Measurements from ENCODE around the gene SERPINA1.
A peak's percentile ranks its signal among the peaks of the same experiment; 100 is the strongest.
"Not testable (repeated sequence)": the region's sequence is repeated elsewhere in the genome, so short reads cannot be mapped to it uniquely, and the experiment has no call there.

SERPINA1 gene

GRCh38 chr14:94388384-94389103, at the start of gene SERPINA1:
TSS of gene SERPINA1 (minus strand) at chr14:94388602. CDS start at chr14:94383237, 5,365 bp downstream.
- DNase-seq (ENCODE audit: low spot score) = no peak

DNA sequence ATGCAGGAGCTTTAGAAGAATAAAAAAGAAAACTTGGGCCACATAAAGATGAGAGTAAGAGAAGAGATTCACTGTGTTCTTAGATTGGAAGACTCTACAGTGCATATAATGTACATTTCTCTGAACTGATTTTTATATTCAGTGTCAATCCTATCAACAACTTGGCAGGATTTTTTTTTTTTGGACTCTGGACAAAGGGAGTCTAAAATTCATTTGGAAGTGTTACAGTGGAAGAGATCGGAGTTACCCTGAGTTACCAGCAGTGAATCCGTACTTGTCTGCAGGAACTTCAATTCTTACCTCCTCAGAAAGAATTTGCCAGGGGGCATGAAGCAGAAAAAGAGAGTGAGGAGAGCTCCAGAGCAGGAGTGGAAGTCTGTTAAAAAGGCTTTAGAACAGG, 40.2 kb upstream of the SERPINA1 start:
- DNase-seq (ENCODE audit: low spot score) = no peak

DNA sequence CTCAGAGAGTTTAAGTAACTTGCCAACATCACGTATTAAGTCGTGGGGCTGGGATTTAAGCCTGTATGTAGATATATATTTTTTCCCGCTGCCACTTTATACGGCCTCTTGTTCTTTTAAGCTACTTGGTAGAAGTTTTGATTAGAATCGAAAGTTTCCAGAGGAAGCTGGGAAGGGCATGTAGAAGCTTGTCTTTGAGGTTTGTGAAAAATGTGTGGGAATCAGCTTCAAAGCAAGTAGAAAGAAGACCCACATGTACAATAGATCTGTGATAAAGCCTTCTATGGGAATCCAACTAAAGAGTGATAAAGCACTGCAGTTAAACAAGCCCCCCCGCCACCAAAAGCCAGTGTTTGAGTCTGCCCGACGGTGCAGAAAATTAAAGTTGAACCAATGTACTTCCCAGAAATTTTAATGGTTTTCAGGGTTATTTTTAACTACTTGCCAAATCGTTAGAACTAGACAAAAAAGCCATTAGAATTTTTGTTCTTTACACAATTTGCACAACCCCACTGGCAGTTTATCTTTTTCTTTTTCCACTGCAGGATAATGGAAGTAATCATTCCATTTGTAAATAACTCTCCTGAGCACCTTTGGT, 38.7 kb upstream of the SERPINA1 start:
- no peak for DNase-seq (ENCODE audit: low spot score)

DNA sequence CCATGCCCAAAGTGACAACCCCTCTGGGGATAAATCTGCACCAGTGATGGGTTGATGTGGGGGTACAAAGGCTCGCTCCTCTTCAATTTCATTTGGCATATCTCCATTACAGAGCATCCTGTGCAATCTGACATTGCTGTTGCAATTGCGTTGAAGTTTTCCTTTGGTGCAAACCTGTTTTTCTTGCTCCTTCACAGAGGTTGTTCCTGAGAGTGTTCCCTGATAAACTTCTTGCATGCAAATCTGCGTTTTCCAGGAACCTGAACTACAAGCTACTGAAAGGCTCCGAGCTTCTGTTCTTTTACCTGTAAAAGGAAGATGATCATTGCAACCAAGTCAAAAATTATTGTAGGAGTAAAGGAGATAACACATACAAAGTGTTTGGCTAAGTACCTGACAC, 38.1 kb upstream of the SERPINA1 start:
- DNase-seq (ENCODE audit: low spot score) = no peak

DNA sequence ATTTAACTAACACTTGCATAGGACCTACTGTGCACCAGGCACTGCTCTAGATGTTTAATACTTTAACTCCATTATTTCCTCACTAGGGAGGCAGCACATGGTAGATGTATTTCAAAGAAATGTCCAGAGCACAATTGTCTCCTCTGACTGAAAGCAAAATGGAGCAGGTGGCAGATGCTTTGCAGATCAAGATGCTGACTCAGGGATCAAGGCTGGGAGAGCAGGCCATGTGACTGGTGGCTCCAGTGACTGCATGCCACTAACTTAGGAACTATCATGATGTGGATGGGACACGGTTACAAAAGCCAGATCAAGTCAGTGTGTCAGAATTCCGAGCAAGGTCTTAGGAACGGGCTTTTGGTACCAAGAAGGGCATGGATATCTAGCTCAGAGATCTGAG, 36.0 kb upstream of the SERPINA1 start:
- no peak for DNase-seq (ENCODE audit: low spot score)

DNA sequence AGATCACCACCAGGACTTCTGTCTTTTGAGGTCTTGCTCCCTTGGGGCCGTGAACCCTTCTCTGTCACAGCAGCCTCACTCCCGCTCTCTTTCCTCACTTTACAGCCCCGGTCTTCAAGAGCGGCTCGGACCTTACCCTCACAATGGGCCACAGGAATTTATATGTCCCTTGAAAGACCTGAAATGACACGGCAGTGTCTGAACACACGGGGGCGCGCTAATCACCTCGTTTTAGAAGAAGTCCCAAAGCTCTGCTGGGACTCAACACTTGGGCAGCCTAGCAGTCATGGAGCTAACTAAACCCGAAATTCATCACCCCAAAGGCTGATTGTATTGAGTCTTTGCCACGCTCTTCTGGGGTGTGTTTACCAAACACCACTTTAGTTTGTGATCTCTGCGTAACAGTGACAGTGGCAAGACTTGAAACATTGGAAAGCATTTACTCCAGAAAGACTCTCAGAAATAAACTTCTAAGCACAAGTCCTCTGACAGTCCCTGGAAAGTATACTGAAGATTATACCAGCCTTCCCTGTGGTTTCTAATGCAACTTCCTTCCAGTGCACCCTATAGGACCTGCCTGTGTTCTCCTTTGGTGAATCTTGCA, 35.2 kb upstream of the SERPINA1 start:
- peak; percentile 79 for DNase-seq (ENCODE audit: low spot score)

DNA sequence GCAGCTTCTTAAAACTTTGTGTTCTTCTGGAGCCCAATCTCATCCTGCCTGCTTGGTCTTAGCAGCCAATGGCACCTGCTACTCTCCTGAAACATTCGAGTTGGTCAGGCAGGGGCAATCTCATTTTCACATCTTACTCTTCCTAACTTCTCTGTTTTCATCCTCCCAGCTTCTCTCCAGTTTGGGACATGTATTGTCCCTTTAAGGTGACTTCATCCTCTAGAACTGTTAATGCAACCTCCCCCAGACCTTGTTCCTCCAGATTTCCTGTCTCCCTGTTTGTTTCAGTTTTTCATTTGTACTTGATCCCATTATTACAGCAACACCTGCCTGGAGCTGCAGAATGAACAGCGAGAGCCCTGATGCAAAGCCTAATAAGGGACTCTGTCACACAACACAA, 32.9 kb upstream of the SERPINA1 start:
- no peak for DNase-seq (ENCODE audit: low spot score)

GRCh38 chr14:94417497-94418205, 29.2 kb upstream of the SERPINA1 start:
- DNase-seq (ENCODE audit: low spot score) = not testable (repeated sequence)

DNA sequence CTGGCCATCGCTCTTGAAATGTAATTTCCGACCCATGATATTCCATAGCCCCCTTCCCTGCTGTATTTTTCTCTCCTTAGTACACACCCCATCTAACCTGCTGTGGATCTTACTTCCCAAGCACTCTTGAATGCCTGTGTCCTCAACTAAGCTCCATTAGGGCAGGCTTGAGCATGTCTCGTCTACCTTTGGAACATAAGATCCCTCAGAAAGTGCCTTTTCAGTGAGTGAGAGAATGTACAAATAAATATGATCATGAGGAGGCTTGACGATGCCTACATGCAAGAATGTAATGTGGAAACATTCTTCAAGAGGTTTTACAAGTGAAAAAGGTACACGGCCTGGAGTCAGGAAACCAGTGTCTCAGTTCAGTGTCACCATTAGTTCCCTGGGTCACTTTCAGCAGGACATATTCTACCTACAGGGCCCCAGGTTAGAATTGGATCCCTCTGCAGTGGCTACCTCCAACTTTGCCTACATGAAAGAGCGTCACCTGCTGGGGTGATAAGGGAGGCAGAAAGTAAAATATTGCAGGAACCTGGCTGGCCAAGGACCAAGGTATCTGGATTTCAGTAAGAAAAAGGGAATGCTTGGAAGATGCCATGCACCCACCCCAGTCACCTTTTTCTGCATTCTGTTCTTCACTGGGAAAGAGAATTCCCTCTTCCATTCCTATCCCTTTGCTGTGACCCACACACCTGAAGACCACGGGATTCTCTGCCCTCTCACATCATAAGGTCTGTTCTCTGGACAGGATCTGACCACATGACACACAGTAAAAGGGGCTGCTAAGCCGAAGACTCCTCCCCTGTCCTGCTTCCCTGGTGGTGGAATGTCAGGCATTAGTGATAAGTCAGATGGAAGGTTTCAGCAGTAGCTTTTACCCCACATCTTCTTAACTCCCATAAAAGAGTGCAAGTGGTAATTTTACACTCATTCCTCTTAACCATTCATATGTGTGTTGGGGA, 24.6 kb upstream of the SERPINA1 start:
- no peak for DNase-seq (ENCODE audit: low spot score)

DNA sequence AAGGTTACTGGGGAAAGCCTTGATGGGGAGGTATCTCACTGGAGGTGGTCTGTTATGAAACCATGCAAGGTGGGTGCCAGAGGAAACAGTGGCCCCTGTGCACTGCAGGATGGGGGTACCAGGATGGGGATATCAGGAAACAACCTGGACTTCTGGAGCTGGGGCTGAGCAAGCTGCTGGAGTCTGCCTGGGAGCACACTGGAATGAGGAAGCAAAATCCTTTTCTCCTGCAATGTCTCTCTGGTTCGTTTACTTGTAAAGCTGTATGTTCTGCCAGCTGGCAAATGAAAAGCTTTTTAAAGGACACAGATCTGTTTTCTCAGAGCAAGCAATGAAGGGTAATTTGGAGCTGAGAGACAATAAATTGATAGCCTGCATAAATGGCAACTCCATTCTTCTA, 23.2 kb upstream of the SERPINA1 start:
- no peak for DNase-seq (ENCODE audit: low spot score)

DNA sequence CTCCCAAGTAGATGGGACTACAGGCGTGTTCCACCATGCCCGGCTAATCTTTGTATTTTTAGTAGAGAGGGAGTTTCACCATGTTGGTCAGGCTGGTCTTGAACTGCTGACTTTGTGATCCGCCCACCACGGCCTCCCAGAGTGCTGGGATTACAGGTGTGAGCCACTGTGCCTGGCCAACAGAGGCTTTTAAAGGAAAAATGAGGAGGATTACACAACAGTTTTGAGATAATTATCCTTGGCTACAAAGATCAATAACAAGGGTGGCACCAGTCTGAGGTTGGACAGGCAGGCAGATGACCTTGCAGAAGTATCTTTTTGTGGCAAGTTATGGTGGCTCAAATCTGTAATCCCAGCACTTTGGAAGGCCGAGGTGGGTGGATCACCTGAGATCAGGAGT, 21.0 kb upstream of the SERPINA1 start:
- not testable (repeated sequence) for DNase-seq (ENCODE audit: low spot score)

DNA sequence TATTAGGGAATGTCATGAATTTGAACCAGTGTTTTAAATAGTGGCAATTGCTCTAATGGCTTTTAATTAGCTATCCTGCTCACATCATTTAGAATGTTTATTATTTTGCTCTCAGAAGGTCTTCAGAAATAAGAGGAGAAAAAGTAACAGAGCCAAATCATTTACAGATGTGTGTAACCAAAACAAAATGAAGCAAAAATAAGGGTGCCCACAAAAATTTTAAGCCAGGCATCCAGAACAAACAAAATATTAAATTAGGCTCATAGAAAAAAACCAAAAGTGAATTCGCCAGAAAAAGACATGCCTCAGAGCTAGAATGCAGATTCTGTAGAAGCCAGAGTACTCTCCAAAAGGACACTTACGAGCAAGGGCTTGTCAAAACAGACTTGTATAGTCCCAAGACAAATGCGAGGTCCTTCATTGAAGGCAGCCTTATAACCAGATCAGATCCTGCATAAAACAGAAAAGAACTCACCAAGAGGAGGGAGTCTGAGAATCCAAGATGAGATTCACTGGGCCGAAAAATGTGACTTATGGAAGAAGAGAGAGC, 20.2 kb upstream of the SERPINA1 start:
- no peak for DNase-seq (ENCODE audit: low spot score)

- DNase-seq (ENCODE audit: low spot score) = no peak
Measured at GRCh38 chr14:94407906-94408305, 19.5 kb upstream of the SERPINA1 start.

DNA sequence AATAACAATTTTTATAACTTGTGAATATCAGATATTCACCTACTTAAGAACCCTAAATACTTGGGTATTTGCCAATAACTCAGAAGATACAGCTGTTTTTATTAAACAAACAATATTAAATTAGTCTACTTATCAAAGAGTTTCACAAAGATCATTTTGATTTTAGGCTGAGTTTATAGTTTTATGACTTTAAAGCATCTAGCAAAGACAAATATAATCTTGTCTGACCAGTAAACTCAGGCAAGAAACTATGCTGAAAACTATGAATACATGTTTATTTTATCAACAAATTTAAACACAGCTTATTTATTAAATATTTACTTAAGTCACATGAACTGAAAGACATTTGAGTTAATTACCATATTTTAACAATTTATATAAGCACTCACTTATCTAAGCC, 18.5 kb upstream of the SERPINA1 start:
- no peak for DNase-seq (ENCODE audit: low spot score)

GRCh38 chr14:94405486-94405885, 17.1 kb upstream of the SERPINA1 start:
- DNase-seq (ENCODE audit: low spot score) = no peak

- no peak for DNase-seq (ENCODE audit: low spot score)
Measured at GRCh38 chr14:94404561-94404960, 16.2 kb upstream of the SERPINA1 start.

- DNase-seq (ENCODE audit: low spot score) = no peak
Measured at GRCh38 chr14:94403312-94403932, 15.0 kb upstream of the SERPINA1 start.

DNA sequence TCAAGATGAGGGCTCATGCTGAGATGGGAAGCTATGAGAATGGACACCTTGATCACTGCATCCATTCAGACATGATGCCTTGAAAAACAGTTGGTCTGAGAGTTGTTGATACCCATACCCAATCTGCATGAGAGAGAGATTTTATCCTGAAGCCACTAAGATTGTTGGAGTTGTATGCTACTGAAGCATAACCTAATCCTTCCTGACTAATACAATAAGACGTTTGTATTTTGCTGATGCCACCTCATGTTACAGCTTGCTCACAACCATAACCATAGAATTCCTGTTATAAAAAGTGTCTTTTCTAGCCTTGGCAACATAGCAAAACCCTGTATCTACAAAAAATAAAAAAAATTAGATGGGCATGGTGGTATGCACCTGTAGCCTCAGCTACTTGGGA, 12.7 kb upstream of the SERPINA1 start:
- DNase-seq (ENCODE audit: low spot score) = no peak

GRCh38 chr14:94400422-94400841, 12.0 kb upstream of the SERPINA1 start:
- no peak for DNase-seq (ENCODE audit: low spot score)

DNA sequence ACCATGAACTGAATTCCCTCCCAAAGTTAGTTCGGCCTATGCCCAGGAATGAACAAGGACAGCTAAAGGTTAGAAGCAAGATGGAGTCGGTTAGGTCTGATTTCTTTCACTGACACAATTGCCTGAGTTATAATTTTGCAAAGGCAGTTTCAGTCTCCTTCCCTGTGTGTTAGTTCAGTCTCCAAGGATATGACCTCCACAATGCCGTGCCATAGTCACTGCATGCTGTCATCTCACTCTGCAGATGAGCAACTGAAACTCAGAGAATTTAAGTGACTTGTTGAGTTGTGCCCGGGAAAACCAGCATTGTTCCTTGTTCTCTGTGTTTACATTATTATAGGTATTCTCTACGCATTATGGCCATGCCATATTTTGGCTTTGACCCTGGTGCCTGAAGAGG, 10.1 kb upstream of the SERPINA1 start:
- no peak for DNase-seq (ENCODE audit: low spot score)

GRCh38 chr14:94398182-94398479, 9.7 kb upstream of the SERPINA1 start:
- no peak for DNase-seq (ENCODE audit: low spot score)

Measured in iPS-NIHi11 (cell line).